HEK293 (cell line): Measurements from ENCODE around the gene PIGQ.

ENCODE experiments used
- GLI2 ChIP-seq: fragments of 450-650 bp; formaldehyde crosslinking; IDR thresholded peaks from 2 replicates; pipeline ENCODE4; 2017; ENCODE audit warnings: missing biosample characterization, missing genetic modification characterization, low read depth, borderline replicate concordance
- YY1 ChIP-seq: fragments of 450-650 bp; formaldehyde crosslinking; IDR thresholded peaks from 2 replicates; pipeline ENCODE4 v1.5.1; 2018; ENCODE audit warnings: missing biosample characterization, missing genetic modification characterization
- ZNF146 ChIP-seq: fragments of 450-650 bp; formaldehyde crosslinking; IDR thresholded peaks from 2 replicates; pipeline ENCODE4 v1.5.1; 2016; ENCODE audit warnings: missing biosample characterization, missing genetic modification characterization
- ZNF274 ChIP-seq, 2 experiments: fragments of 200-500 bp in 1 of 2; fragments of 450-650 bp in 1 of 2; sonication (Bioruptor generic) in 1 of 2; formaldehyde crosslinking in 1 of 2; IDR thresholded peaks; 2 replicates each; pipeline versions ENCODE4 v1.5.1 to v1.6.1; 2014 to 2016; ENCODE audit warnings: borderline replicate concordance in 1 of 2, inconsistent platforms in 1 of 2, low read length in 1 of 2, missing biosample characterization in 1 of 2, missing genetic modification characterization in 1 of 2
- TF ChIP-seq, protein P1 (sequence below): fragments of 450-650 bp; formaldehyde crosslinking; IDR thresholded peaks from 2 replicates; pipeline ENCODE4 v1.5.1; 2016; ENCODE audit warnings: missing biosample characterization, missing genetic modification characterization

GRCh38 chr16:556474-557173 lies 13.1 kb upstream of the PIGQ start:
- TF ChIP-seq YY1 (tag by site-specific recombination): no peak
- TF ChIP-seq, protein P1, sequence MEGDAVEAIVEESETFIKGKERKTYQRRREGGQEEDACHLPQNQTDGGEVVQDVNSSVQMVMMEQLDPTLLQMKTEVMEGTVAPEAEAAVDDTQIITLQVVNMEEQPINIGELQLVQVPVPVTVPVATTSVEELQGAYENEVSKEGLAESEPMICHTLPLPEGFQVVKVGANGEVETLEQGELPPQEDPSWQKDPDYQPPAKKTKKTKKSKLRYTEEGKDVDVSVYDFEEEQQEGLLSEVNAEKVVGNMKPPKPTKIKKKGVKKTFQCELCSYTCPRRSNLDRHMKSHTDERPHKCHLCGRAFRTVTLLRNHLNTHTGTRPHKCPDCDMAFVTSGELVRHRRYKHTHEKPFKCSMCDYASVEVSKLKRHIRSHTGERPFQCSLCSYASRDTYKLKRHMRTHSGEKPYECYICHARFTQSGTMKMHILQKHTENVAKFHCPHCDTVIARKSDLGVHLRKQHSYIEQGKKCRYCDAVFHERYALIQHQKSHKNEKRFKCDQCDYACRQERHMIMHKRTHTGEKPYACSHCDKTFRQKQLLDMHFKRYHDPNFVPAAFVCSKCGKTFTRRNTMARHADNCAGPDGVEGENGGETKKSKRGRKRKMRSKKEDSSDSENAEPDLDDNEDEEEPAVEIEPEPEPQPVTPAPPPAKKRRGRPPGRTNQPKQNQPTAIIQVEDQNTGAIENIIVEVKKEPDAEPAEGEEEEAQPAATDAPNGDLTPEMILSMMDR (tag by site-specific recombination): no peak
- TF ChIP-seq ZNF274 (IDR thresholded peaks at IDR 0.05; ENCODE audit: low read length): no peak
- no peak for TF ChIP-seq ZNF274 (tag by site-specific recombination; IDR thresholded peaks at IDR 0.05; ENCODE audit: borderline replicate concordance)
- TF ChIP-seq GLI2 (tag by site-specific recombination): no peak
- TF ChIP-seq ZNF146 (tag by site-specific recombination): no peak
